D721Med (cell line): ENCODE data around the gene PDE4A.
A peak's percentile ranks its signal among the peaks of the same experiment; 100 is the strongest.

Experiments used
- DNase-seq: peaks from one replicate; pipeline ENCODE4 v3.0.0; 2011; ENCODE audit warnings: low spot score; ENCODE audit not compliant: insufficient read length
- FAIRE-seq: peaks from 2 replicates; lab custom pipeline; 2011; peaks lifted over from hg19 to GRCh38; lab: Jason Lieb, UNC
- CTCF ChIP-seq: IDR thresholded peaks from 2 replicates; pipeline ENCODE4 v1.5.1; 2012; ENCODE audit warnings: mild to moderate bottlenecking, control low read depth; ENCODE audit not compliant: insufficient read depth; ENCODE audit errors: missing control alignments

Gene PDE4A

GRCh38 chr19:10491472-10492047, 71.2 kb downstream of the PDE4A start:
- no peak for FAIRE-seq
- no peak for DNase-seq
- TF ChIP-seq CTCF = no peak

DNA sequence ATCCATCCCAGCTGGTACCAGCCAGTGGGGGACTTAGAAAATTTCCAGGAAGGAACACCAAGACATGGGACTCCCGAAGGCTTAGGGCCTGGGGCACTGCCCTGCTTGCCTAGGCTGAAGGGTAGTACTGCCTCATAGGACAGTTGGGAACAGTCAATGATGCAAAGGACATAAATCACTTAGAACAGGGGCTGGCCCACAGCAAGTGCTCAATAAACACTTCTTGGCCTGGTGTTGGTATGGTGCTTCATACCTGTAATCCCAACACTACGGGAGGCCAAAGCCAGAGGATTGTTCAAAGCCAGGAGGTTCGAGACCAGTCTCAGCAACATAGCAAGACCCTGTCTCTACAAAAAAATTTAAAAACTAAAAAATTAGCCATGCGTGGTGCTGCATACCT, 77.0 kb downstream of the PDE4A start:
- FAIRE-seq = no peak
- no peak for TF ChIP-seq CTCF
- DNase-seq = no peak

GRCh38 chr19:10499550-10500246, 79.4 kb downstream of the PDE4A start:
- FAIRE-seq = no peak
- no peak for TF ChIP-seq CTCF
- DNase-seq = no peak

GRCh38 chr19:10500247-10500592, 79.9 kb downstream of the PDE4A start:
- no peak for TF ChIP-seq CTCF
- DNase-seq = no peak
- FAIRE-seq = no peak

DNA sequence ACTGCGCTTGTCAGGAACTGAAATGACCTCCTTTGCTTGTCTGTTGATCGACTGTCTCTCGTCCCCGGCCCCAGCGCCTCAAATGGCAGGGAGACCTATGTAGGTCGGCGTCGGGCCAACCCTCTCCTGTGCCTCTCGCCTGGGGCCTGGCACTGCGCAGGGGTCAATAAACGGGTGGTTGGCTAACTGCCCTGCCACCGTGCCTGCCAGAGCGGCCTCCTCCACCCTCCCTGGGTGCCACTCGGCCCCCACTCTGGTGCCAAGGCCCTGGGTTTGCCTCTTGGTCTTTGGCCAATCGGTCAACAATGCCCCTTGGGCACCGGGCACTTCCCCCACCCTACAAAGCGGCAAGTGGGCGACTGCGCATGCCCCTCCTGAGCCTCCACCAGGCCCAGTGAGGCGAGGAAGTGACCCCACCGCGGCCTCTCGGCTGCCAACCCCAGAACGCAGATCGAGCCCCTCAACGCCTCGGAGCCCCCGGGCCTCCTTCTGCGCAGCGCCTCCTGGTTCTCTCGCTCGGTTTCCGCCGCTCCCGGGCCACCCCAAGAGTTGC, 81.7 kb downstream of the PDE4A start:
- peak; percentile 55 for DNase-seq
- no peak for FAIRE-seq
- no peak for TF ChIP-seq CTCF

DNA sequence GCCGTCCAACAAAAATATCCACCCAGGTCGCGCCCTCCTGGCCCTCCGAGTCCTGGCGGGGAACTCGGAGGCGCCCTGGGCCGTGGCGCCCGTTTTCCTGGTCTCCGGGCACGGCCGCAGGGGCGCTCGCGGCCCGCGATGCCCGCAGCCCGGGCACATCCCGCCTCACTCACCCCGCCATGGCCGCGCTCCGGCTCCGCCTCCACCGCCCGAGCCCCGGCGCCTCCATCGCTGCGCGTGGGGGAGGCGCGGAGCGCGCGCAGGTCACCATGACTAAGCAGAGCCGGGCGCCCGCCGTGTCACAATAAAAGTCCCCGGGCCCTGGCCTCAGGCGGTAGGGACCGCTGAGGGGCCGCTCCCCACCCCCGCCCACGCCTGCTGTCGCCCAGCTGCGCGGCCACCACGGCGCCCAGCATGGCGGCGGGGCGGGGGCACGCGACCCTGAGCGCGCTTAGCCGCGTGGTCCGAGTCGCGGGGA, 82.2 kb downstream of the PDE4A start:
- no peak for FAIRE-seq
- peak; percentile 94 for DNase-seq
- TF ChIP-seq CTCF = no peak
